SKM-1 treated with dmso at 0.1 percent for 144 hours (cell line): ENCODE results near the gene FOSL2.

Experiments
- DNase-seq: peaks from one replicate; lab custom pipeline; 2025; ENCODE audit not compliant: unreplicated experiment; lab: John Stamatoyannopoulos, UW

FOSL2 gene

GRCh38 chr2:28429636-28430376 is 37.1 kb downstream of the FOSL2 start:
- DNase-seq: no peak

- DNase-seq: no peak
These were observed 37.7 kb downstream of the FOSL2 start for GRCh38 chr2:28430377-28430765.

DNA sequence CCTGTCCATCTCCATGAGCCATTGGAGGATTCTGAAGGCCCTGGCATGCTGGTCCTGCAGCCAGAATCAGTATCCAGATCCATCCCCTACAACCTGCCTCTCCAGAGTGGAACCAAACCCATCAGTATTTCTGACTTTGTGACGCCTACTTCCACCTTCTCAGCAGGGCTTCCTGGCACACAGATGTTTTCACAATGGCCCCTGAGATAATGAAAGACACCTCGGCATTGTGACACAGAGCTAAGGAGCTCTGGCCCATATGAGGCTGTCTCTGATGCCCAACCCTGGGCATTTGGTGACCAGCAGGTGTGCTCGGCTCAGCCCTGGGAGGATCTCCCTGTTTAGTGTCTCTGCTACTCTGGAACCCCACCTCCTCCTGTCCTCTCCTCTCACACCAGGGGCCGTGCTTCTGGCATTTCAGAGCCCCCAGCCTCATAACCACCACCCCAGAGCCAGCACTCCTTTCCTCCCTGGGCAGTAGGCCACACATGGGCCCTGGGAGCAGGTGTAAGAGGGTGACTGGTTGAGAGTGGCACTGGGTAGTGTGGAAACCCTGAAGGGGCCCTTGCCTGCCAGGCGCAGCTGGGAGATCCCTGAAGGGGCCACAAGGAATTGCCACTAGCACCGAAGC is 38.2 kb downstream of the FOSL2 start:
- DNase-seq: no peak

GRCh38 chr2:28431741-28432140 is 39.1 kb downstream of the FOSL2 start:
- no peak for DNase-seq

DNA sequence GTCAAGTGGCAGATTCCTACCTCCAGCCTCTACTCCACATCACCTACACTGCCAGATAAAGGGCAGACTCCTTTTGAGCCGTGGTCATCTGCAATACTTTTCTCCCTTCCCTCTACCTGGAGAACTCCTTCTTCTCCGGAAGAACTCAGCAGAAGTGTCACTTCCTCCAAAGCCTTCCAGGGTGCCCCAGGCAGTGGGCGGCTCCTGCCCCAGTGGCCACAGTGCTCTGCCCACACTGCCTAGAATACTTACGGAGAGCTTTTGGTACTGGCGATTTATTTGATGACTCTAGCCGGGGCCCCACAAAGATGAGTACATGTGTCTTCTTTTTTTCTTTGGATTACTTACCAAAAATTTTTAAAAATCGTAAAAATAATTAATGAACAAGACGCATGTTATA is 39.7 kb downstream of the FOSL2 start:
- no peak for DNase-seq

- DNase-seq: no peak
These were observed 40.6 kb downstream of the FOSL2 start for GRCh38 chr2:28433215-28433614.

DNA sequence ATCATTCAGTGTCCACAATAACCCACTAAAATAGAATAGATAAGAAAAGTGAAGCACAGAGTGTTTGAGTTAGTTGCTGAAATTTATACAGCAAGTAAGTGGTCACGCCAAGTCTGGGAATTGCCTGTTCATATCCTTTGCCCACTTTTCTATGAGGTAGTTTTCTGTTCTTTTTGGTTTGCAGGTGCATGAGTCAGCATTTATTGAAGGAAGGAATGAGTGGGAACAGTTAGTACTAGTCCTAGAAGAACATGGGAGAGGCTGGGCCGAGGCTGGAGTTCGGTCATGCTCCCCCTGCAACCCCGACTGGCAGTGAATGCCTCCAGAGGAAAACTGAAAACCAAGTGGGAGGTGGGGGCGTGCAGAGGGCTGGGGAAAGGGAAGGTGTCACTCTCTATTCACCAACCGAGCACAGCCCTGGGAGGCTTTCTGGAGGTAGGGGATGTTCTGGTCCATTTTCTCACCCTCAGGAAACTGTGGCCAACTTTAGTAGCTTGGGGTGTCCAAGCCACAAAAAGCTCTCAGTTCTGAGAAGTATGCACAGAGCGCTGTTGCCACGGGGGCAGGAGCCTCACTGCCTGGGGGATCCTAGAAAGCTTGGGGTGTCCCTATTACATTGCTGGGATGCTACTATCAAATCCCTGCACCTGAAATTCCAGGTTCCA is 41.4 kb downstream of the FOSL2 start:
- no peak for DNase-seq

GRCh38 chr2:28434600-28434989 is 41.9 kb downstream of the FOSL2 start:
- no peak for DNase-seq

GRCh38 chr2:28435241-28435640 is 42.6 kb downstream of the FOSL2 start:
- DNase-seq: no peak

DNA sequence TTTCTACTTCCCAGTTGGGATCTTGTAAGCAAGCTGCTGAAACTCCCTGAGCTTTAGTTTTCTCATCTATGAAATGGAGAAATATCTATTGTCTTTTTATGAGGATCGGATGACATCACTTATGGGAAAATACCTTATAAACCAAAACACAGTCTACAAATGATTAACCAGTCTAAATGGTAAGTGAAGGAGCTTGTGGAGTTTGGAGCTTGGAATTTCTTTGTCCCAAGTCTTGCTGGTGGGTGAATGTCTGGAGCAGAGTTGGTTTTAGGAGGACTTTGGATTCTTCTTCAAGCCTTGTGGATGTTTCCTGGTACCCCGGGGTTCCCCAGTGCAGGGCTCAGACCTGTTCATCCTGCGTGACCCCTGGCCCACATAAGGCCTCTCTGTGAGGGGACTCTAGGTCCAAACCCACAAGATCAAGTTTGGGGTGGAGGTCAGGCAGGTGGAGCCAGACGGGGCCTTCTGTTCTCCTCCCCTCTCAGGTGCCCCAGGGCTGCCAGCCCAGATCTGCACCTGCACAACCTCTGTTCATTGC is 43.2 kb downstream of the FOSL2 start:
- no peak for DNase-seq

DNA sequence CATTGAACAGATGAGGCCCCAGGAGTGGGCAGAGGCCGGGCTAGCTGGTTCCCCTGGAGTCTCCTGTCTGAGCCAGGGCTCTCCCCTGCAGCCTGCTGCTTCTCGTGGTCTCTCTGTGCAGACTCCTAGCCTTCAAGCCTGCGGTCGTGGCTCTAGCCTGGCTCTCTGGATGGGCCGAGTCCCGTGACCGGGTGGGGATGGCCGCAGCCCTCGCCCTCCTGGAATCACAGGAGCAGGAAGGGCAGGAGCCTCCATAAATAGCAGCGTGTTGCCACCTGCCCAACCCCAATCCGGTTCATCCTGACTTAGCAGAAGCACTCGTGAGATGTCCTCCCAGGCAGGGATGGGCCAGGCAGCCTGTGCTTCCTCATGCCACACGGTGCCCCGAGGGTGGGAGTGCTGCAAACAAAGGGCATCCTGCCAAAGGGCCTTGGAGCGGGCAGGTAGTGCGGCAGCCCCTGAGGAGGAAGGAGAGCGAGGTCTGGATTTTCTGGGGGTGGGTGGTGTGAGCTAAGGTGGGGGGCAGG is 43.9 kb downstream of the FOSL2 start:
- no peak for DNase-seq

- DNase-seq: no peak
These were observed 44.6 kb downstream of the FOSL2 start for GRCh38 chr2:28437149-28437835.

- no peak for DNase-seq
These were observed 45.3 kb downstream of the FOSL2 start for GRCh38 chr2:28437918-28438317.

DNA sequence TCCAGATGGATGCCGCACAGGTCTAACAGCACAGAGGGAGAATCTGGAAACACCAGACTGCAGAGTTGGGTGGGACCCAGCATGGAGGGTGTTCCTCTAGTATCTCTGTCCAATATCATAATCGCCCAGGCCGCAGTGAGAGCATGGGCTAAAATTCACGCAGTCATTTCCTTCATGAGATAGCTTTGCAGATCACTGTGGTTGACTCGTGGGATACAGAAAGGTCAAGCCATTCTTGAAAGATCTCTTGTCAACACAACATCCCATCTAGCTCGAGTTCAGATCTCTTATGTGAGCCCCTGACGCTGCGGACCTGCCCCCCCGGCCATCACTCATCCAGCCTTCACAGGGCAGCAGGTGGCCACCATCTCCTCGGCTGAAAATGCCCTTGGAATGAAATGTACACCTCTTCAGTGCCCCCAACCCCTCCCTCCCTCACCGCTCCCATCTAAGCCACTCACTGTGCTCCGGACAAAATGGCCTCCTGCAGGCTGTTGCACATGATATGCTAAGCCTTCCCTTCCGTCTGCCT is 45.9 kb downstream of the FOSL2 start:
- no peak for DNase-seq

GRCh38 chr2:28439127-28439526 is 46.5 kb downstream of the FOSL2 start:
- no peak for DNase-seq

DNA sequence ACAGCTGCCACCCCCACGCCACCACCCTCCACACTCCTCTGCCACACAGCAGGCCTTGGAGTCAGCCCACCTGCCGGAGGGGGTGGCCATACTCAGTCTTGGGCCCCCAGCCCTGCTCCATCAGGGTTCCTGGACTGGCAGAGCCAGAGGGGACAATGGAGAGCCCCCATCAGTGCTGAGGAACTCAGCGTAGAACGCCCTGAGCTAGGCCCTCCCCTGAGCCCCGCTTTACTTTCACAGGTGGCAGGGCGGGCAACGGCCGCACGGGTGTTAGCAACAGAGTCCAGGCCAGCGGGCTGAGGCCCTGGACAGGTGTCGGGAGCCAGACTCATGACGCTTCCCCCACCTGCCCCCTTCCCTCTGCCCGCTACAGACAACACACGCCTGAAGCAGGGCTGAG is 47.1 kb downstream of the FOSL2 start:
- DNase-seq: no peak

DNA sequence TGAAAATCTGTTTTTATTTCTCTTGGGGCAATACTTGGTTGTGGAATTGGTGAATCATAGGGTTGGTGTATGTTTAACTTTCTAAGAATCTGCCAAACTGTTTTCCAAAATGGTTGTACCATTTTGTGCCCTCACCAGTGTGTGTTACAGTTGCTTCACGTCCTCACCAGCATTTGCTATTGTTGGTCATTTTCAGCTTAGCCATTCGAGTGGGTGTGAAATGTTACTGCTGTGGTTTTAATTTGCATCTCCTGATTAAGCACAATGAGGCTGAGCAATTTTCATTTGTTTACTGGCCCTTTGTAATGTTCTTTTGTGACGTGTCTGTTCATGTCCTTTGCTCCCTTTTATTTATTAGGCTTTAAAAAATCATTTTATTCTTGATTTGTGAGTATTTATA is 49.7 kb downstream of the FOSL2 start:
- DNase-seq: no peak

DNA sequence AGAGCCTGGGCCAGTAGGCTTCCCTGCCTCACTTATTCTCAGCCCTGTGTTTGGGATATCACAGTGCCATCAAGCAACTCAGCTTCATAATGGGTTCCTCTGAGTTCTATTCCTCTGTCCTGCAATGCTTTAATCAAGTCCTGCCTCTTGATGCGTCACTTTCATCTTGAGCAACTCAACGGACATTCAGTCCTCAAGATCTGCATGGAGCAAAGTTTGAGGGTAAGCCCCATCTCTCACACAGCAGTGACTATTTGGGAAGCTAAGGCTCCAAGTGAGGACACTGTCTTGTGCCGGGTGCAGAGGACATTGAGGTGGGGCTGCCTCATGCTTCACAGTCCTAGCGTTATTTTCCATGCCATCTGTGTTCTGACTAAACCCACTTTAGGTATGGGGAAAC is 52.3 kb downstream of the FOSL2 start:
- DNase-seq: no peak

DNA sequence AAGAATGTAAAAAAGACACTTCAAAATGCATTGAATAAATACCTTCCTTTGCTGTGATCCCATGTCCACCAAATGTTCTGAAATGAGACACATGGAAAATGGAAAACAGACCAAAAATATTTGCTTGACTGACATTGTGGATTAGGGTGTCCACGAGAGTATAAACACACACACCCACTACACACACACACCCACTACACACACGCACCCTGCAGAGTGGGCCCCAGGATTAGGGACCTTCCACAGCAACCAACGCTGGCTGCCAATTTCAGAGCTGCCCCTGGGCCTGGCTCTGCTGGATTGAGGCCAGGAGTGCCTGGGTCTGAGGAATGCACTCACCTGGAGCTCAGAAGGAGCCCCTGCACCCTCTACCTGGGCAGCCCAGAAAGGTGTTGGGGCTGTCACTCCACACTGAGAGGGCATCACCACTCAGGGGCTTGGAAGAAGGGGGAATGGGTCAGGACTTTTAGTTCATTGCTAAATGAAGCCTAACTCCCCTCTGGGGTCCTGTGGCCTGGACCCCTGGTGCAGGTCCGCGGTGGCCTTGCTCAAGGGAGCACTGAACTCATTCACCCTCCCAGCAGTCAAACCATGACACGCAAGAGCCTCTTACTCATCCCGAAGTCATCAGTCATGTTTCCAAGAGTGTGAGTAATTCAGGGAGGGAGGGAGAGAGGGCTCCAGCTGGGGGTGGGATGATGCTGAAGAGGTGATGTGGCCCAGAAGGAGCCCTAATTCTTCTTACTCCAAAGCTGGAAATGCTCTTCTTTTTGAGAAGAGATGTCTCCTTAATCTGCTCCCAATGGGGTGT is 53.0 kb downstream of the FOSL2 start:
- no peak for DNase-seq

DNA sequence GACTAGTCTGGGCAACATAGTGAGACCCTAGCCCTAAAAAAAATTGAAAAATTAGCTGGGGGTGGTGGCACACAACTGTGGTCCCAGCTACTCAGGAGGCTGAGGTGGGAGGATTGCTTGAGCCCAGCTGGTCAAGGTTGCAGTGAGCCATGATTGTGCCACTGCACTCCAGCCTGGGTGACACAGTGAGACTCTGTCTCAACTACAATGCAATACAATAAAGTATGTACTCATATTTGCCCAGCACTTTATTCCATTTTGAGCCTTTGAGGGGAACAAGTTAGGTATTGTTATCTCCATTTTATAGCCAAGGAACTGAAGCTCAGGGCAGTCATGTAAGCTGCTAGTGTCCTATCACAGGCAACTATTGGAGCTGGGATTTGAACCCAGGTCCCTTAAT is 53.9 kb downstream of the FOSL2 start:
- DNase-seq: no peak
